OCI-LY7 (cell line): ENCODE data around the gene ANKFN1. TPM values are rescaled to one million over a fixed set of nuclear protein-coding genes. Genes with fewer than 3 reads are reported as not detected.

Experiments
- BruUV-seq: library from RNA; stranded (reverse); fragments of 400-500 nt; replicated peaks from 2 replicates; lab custom pipeline; 2021; lab: Mats Ljungman, UMichigan
- CTCF ChIA-PET: fragments of 300-600 bp; sonication (Branson Sonifier 250); formaldehyde crosslinking; loops from one replicate; lab custom pipeline; 2022; ENCODE audit warnings: antibody characterized with exemption; ENCODE audit not compliant: unreplicated experiment; lab: Charles Lee
- POLR2A ChIA-PET: fragments of 300-600 bp; sonication (Branson Sonifier 250); formaldehyde crosslinking; loops from one replicate; lab custom pipeline; 2022; ENCODE audit warnings: antibody characterized with exemption; lab: Charles Lee
- DNase-seq: peaks from one replicate; pipeline ENCODE4 v3.0.0-alpha.2; 2015; ENCODE audit warnings: low spot score
- H2AFZ ChIP-seq: fragments of 200-600 bp; sonication (generic), shearing (Covaris generic); 2 replicates; pipeline ENCODE4 v1.6.1; 2014; ENCODE audit warnings: mild to moderate bottlenecking, antibody characterized with exemption, low read length, moderate library complexity
- H3K27ac ChIP-seq: fragments of 200-600 bp; sonication (generic); 2 replicates; pipeline ENCODE4 v1.5.1; 2014; ENCODE audit warnings: mixed run types, low read depth, mild to moderate bottlenecking, moderate library complexity, low read length, inconsistent platforms; ENCODE audit not compliant: poor library complexity, severe bottlenecking
- H3K36me3 ChIP-seq: fragments of 200-600 bp; sonication (generic); 2 replicates; pipeline ENCODE4 v1.6.1; 2014; ENCODE audit warnings: mild to moderate bottlenecking, antibody characterized with exemption, low read length, moderate library complexity, mixed read lengths; ENCODE audit not compliant: insufficient read depth
- H3K4me1 ChIP-seq: fragments of 200-600 bp; sonication (generic); 2 replicates; pipeline ENCODE4 v1.5.1; 2014; ENCODE audit warnings: mild to moderate bottlenecking, low read length; ENCODE audit not compliant: insufficient read depth, poor library complexity, severe bottlenecking
- H3K4me2 ChIP-seq: fragments of 200-600 bp; sonication (generic); 2 replicates; pipeline ENCODE4 v1.6.1; 2014; ENCODE audit warnings: mild to moderate bottlenecking, low read length
- H3K4me3 ChIP-seq: fragments of 200-600 bp; sonication (generic); 2 replicates; pipeline ENCODE4 v1.5.1; 2014; ENCODE audit warnings: mild to moderate bottlenecking, low read depth, low read length; ENCODE audit not compliant: poor library complexity, severe bottlenecking
- H3K79me2 ChIP-seq: fragments of 200-600 bp; sonication (generic); 2 replicates; pipeline ENCODE4 v1.6.1; 2016; ENCODE audit warnings: low read depth, mild to moderate bottlenecking, low read length, moderate library complexity, mixed read lengths; ENCODE audit not compliant: insufficient read depth
- H3K9me2 ChIP-seq: fragments of 200-600 bp; sonication (generic); 2 replicates; pipeline ENCODE4 v1.6.1; 2016; ENCODE audit warnings: mild to moderate bottlenecking, low read length, mixed read lengths; ENCODE audit not compliant: insufficient read depth
- H3K9me3 ChIP-seq: fragments of 200-600 bp; sonication (generic); 2 replicates; pipeline ENCODE4 v1.6.1; 2014; ENCODE audit warnings: mild to moderate bottlenecking, mixed run types, low read length, mixed read lengths
- H4K20me1 ChIP-seq: fragments of 200-600 bp; sonication (generic); 2 replicates; pipeline ENCODE4 v1.6.1; 2014; ENCODE audit warnings: mild to moderate bottlenecking, antibody characterized with exemption, low read length, moderate library complexity, mixed read lengths; ENCODE audit not compliant: insufficient read depth
- CTCF ChIP-seq: fragments of 200-600 bp; sonication (generic); conservative IDR thresholded peaks from 2 replicates; pipeline ENCODE4 v1.5.1; 2014; ENCODE audit warnings: mild to moderate bottlenecking, antibody characterized with exemption, low read length, moderate library complexity, mixed read lengths
- EZH2phosphoT487 ChIP-seq: fragments of 200-600 bp; sonication (generic); IDR thresholded peaks from 2 replicates; pipeline ENCODE4 v1.6.1; 2018; ENCODE audit warnings: low read depth, borderline replicate concordance, mild to moderate bottlenecking, mixed run types, antibody characterized with exemption, low read length, moderate library complexity, mixed read lengths
- intact Hi-C: fragments of 100-400 bp; cut with micrococcal nuclease; formaldehyde crosslinking; loops from one replicate; pipeline ENCODE4 v1.10.0; 2022; ENCODE audit not compliant: unreplicated experiment
- total RNA-seq, 2 experiments: library from RNA; depleted of rRNA in 1 of 2; stranded (reverse); fragments of >200 nt in 1 of 2; shearing (Covaris generic) in 1 of 2; gene quantifications; 2 replicates each; pipeline ENCODE4 v1.2.3, GENCODE V29; 2014 to 2022

The ANKFN1 gene
- total RNA-seq, 2 experiments from 2014 or later: 0.67 TPM; not detected in 1

- BruUV-seq: no TSS peak
- no peaks in the 10 kb centered on the region for H3K9me2 ChIP-seq
- H3K4me1 ChIP-seq: no peaks in the 10 kb centered on the region
- H3K36me3 ChIP-seq: no peaks in the 10 kb centered on the region
- ChIA-PET POLR2A (no interaction called here), CTCF (no interaction called here)
- TF ChIP-seq EZH2phosphoT487 (no peak), CTCF (no peak)
- H3K9me3 ChIP-seq: no peaks in the 10 kb centered on the region
- intact Hi-C loops: no loop called here
- H3K4me3 ChIP-seq: no peak overlapping the region
- H3K4me2 ChIP-seq: no peak overlapping the region
- H2AFZ ChIP-seq: no peak overlapping the region
- no peak overlapping the region for H3K27ac ChIP-seq
- no peaks in the 10 kb centered on the region for H4K20me1 ChIP-seq
- no peaks in the 10 kb centered on the region for H3K79me2 ChIP-seq
- DNase-seq: no peak
Observed at GRCh38 chr17:56350592-56350991, 197.3 kb downstream of the ANKFN1 start.

- no peak for DNase-seq
- ChIA-PET CTCF (no interaction called here), POLR2A (interaction anchor here (0.6 kb wide), 1 partner anchor 1436 kb away, joined by 3 read pairs; no protein-coding TSS in a partner anchor)
- no peaks in the 10 kb centered on the region for H3K9me3 ChIP-seq
- no peak overlapping the region for H2AFZ ChIP-seq
- H4K20me1 ChIP-seq: no peaks in the 10 kb centered on the region
- no peaks in the 10 kb centered on the region for H3K9me2 ChIP-seq
- no peak overlapping the region for H3K4me3 ChIP-seq
- TF ChIP-seq EZH2phosphoT487: no peak
- TF ChIP-seq CTCF: no peak
- no peaks in the 10 kb centered on the region for H3K4me1 ChIP-seq
- no peaks in the 10 kb centered on the region for H3K79me2 ChIP-seq
- no peak overlapping the region for H3K4me2 ChIP-seq
- no TSS peak for BruUV-seq
- no peaks in the 10 kb centered on the region for H3K36me3 ChIP-seq
- H3K27ac ChIP-seq: no peak overlapping the region
- intact Hi-C loops: no loop called here
Observed at GRCh38 chr17:56351675-56352074, 198.4 kb downstream of the ANKFN1 start.

GRCh38 chr17:56358651-56359050 lies 205.4 kb downstream of the ANKFN1 start:
- ChIA-PET POLR2A (no interaction called here), CTCF (no interaction called here)
- intact Hi-C loops: no loop called here
- H3K79me2 ChIP-seq: no peaks in the 10 kb centered on the region
- no peak overlapping the region for H2AFZ ChIP-seq
- BruUV-seq: no TSS peak
- peaks cover 3% of the 10 kb centered on the region; the same call in 1 of the 2 replicates for H3K9me2 ChIP-seq
- no peak overlapping the region for H3K4me2 ChIP-seq
- H3K9me3 ChIP-seq: no peaks in the 10 kb centered on the region
- H3K27ac ChIP-seq: no peak overlapping the region
- no peaks in the 10 kb centered on the region for H4K20me1 ChIP-seq
- no peak for TF ChIP-seq EZH2phosphoT487
- no peak for TF ChIP-seq CTCF
- no peak overlapping the region for H3K4me3 ChIP-seq
- DNase-seq: no peak
- H3K36me3 ChIP-seq: no peaks in the 10 kb centered on the region
- H3K4me1 ChIP-seq: no peaks in the 10 kb centered on the region
